ENCODE measurements around the gene GID8. TPM values are rescaled to one million over a fixed set of nuclear protein-coding genes. Genes with fewer than 3 reads are reported as not detected.

The GID8 gene
- total and polyA plus RNA-seq, 2 of the 4 experiments (the other 2 are of a cell fraction) = 21.5 to 33.9 TPM

- Histone ChIP-seq H3K9me3 (ENCODE audit: control insufficient read depth, insufficient read depth, low read length) (peaks cover under 1% of the 10 kb centered on the region; the same call in 1 of the 2 replicates), H2AFZ (replicated peaks; ENCODE audit: low read length, poor library complexity) (peak overlapping the region; percentile 90), H3K56ac (ENCODE audit: extremely low read depth, insufficient read depth, low read length) (no peak overlapping the region), H2BK5ac (ENCODE audit: low read depth, low read length, poor library complexity, severe bottlenecking) (peak overlapping the region; percentile 46), H3K4me3 (ENCODE audit: insufficient read depth, low read depth, low read length) (no peak overlapping the region), H2BK120ac (ENCODE audit: low read depth, low read length) (no peak overlapping the region), H3K23ac (ENCODE audit: low read depth, low read length) (peak overlapping the region; percentile 3; the same call in 1 of the 2 replicates), H3K4me2 (ENCODE audit: low read depth, low read length) (peak overlapping the region; percentile 66), H3K27me3 (ENCODE audit: control insufficient read depth, insufficient read depth, low read length) (no peaks in the 10 kb centered on the region), H4K91ac (ENCODE audit: insufficient read depth, low read depth, low read length) (peak overlapping the region; percentile 66), H3K4ac (ENCODE audit: low read depth, low read length) (peak overlapping the region; percentile 59), H3K18ac (ENCODE audit: low read depth, low read length) (peak overlapping the region; percentile 66; the same call in 1 of the 2 replicates), H2AK5ac (ENCODE audit: low read depth, low read length) (peak overlapping the region; percentile 42), H3K9me1 (ENCODE audit: insufficient read depth, low read length) (peaks cover 6% of the 10 kb centered on the region; the same call in 1 of the 2 replicates), H4K20me1 (ENCODE audit: insufficient read depth, low read length) (peaks cover 4% of the 10 kb centered on the region; the same call in 1 of the 2 replicates), H4K8ac (ENCODE audit: low read depth in 2 of 2, low read length in 2 of 2) (peak overlapping the region; percentile 70 to 82), H4K5ac (ENCODE audit: low read depth, low read length) (peak overlapping the region; percentile 98), H2BK15ac (ENCODE audit: low read depth, low read length) (no peak overlapping the region), H3K27ac (ENCODE audit: insufficient read depth, low read length) (peak overlapping the region; percentile 78), H3K79me1 (ENCODE audit: low read depth in 1 of 2, low read length in 2 of 2) (peaks cover 0 to 8% of the 10 kb centered on the region in 2 experiments; a peak in 1 of 4 replicates), H2BK20ac (ENCODE audit: low read depth, low read length) (no peak overlapping the region), H3K14ac (replicated peaks; ENCODE audit: low read depth, low read length) (peak overlapping the region; percentile 7; the same call in 1 of the 2 replicates), H2AK9ac (replicated peaks; ENCODE audit: low read depth, low read length, poor library complexity) (peak overlapping the region; percentile 93), H3K9ac (ENCODE audit: low read depth, low read length) (peak overlapping the region; percentile 60), H3K36me3 (ENCODE audit: control insufficient read depth, insufficient read depth, low read length) (peaks cover 19% of the 10 kb centered on the region), H3K4me1 (ENCODE audit: control insufficient read depth, insufficient read depth, low read length) (peaks cover 13% of the 10 kb centered on the region)
- in situ Hi-C loops (cut with MboI; ENCODE audit: low sequenced_read_pairs) = no loop called here
- CTCF ChIA-PET = interaction anchor here (0.7 to 1.3 kb wide), 2 partner anchors 17 to 79 kb away, joined by 3 to 5 read pairs; no protein-coding TSS in a partner anchor
- DNase-seq (peak; percentile 54), ATAC-seq (ENCODE audit: low read depth) (peak; percentile 79)
- 15% methylated on average over 8 of the region's 32 CpGs; no CpG with 5 or more reads in 1 of the 2 experiments for WGBS, 2 experiments (ENCODE audit: extremely low coverage in 2 of 2, insufficient read length in 1 of 2)
- POLR2A ChIA-PET (ENCODE audit: unreplicated experiment) = interaction anchor here (0.6 to 1.0 kb wide), 4 partner anchors 16 to 585 kb away, joined by 3 to 13 read pairs (median 7); partner anchors contain the start of gene GID8
- TF ChIP-seq FOS (IDR thresholded peaks at IDR 0.05; ENCODE audit: low read depth, low read length) (no peak), CEBPB (IDR thresholded peaks at IDR 0.05; ENCODE audit: low read depth, low read length) (no peak), RCOR1 (IDR thresholded peaks at IDR 0.05; ENCODE audit: insufficient replicate concordance, low read length) (no peak), CHD1 (IDR thresholded peaks at IDR 0.05; ENCODE audit: low read depth, low read length) (no peak), USF2 (IDR thresholded peaks at IDR 0.05; ENCODE audit: low read depth, low read length) (peak; percentile 57), RFX5 (IDR thresholded peaks at IDR 0.05; ENCODE audit: low read depth, low read length) (no peak), ELK1 (IDR thresholded peaks at IDR 0.05; ENCODE audit: borderline replicate concordance, low read depth, low read length) (no peak), SMC3 (IDR thresholded peaks at IDR 0.05; ENCODE audit: low read depth, low read length) (no peak), MAFK (IDR thresholded peaks at IDR 0.05; ENCODE audit: low read depth, low read length) (no peak), CTCF (conservative IDR thresholded peaks at IDR 0.05; ENCODE audit: low read depth, low read length) (no peak), RAD21 (IDR thresholded peaks at IDR 0.05; ENCODE audit: low read length) (no peak), MAZ (IDR thresholded peaks at IDR 0.05; ENCODE audit: borderline replicate concordance, low read depth, low read length) (no peak), POLR2A (IDR thresholded peaks at IDR 0.05; ENCODE audit: low read depth, low read length) (peak; percentile 37; the same call in 1 of the 2 replicates)
- no TSS peak for BruUV-seq (replicated peaks)
- dilution Hi-C loops (cut with HindIII; ENCODE audit: low sequenced_read_pairs, unreplicated experiment) = no loop called here
- intact Hi-C loops (cut with micrococcal nuclease) = no loop called here
Observed at GRCh38 chr20:62953839-62954703, 16.1 kb downstream of the GID8 start.

Data from IMR-90 (cell line).